SK-N-SH (cell line): Measurements from ENCODE around the gene SFRP5. TPM values are rescaled to one million over a fixed set of nuclear protein-coding genes. Genes with fewer than 3 reads are reported as not detected.

Source experiments
- CTCF ChIA-PET: fragments of 300-600, 350-600 bp; formaldehyde crosslinking; extraction: SDS; loops from one replicate; lab custom pipeline; 2021; lab: Yijun Ruan, JAX
- POLR2A ChIA-PET: fragments of 350-600 bp; sonication (Branson Sonifier 250); formaldehyde crosslinking; extraction: SDS; loops from one replicate; lab custom pipeline; 2020; ENCODE audit warnings: antibody characterized with exemption, inconsistent platforms; lab: Yijun Ruan, JAX
- DNase-seq: peaks from one replicate; pipeline ENCODE4 v3.0.0; 2012
- H2AFZ ChIP-seq: fragments of 200-600 bp; sonication (generic); 2 replicates; pipeline ENCODE4 v1.8.1; 2016; ENCODE audit warnings: antibody characterized with exemption, mild to moderate bottlenecking, low read depth
- H3F3A ChIP-seq: fragments of 200-600 bp; sonication (generic); replicated peaks from 2 replicates; pipeline ENCODE3; 2016; ENCODE audit warnings: antibody characterized with exemption, mild to moderate bottlenecking; ENCODE audit not compliant: insufficient read depth
- H3K27ac ChIP-seq, 2 experiments: fragments of 200-500 bp in 1 of 2; fragments of 200-600 bp in 1 of 2; sonication (Bioruptor generic) in 1 of 2; sonication (generic), shearing (Covaris generic) in 1 of 2; 2 replicates each; pipeline versions ENCODE4 v1.5.1 to v1.6.1; 2014 to 2016; ENCODE audit warnings: low read depth in 2 of 2, inconsistent platforms in 1 of 2, low read length in 1 of 2, mild to moderate bottlenecking in 1 of 2, mixed read lengths in 1 of 2
- H3K27me3 ChIP-seq: fragments of 200-600 bp; sonication (generic), shearing (Covaris generic); 2 replicates; pipeline ENCODE4 v1.6.1; 2016; ENCODE audit warnings: mixed run types; ENCODE audit not compliant: insufficient read depth
- H3K36me3 ChIP-seq, 2 experiments: fragments of 200-500 bp in 1 of 2; fragments of 200-600 bp in 1 of 2; sonication (Bioruptor generic) in 1 of 2; sonication (generic) in 1 of 2; replicated peaks in 1 of 2; 2 replicates each; pipeline versions ENCODE3 to v1.5.1; 2014 to 2016; ENCODE audit warnings: low read length in 1 of 2, mild to moderate bottlenecking in 1 of 2; ENCODE audit not compliant: insufficient read depth in 2 of 2, control insufficient read depth in 1 of 2
- H3K4me1 ChIP-seq, 2 experiments: fragments of 200-500 bp in 1 of 2; fragments of 200-600 bp in 1 of 2; sonication (Bioruptor generic) in 1 of 2; sonication (generic), shearing (Covaris generic) in 1 of 2; 2 replicates each; pipeline versions ENCODE4 v1.5.1 to v1.6.1; 2014 to 2016; ENCODE audit warnings: low read depth in 1 of 2, low read length in 1 of 2, mixed run types in 1 of 2; ENCODE audit not compliant: insufficient read depth in 2 of 2, control insufficient read depth in 1 of 2
- H3K4me2 ChIP-seq: fragments of 200-600 bp; sonication (generic), shearing (Covaris generic); 2 replicates; pipeline ENCODE4 v1.6.1; 2017; ENCODE audit warnings: mixed run types
- H3K4me3 ChIP-seq, 2 experiments: fragments of 200-500 bp in 1 of 2; fragments of 200-600 bp in 1 of 2; sonication (Bioruptor generic) in 1 of 2; sonication (generic), shearing (Covaris generic) in 1 of 2; 2 replicates each; pipeline versions ENCODE4 v1.5.1 to v1.8.1; 2014 to 2016; ENCODE audit warnings: low read depth in 2 of 2, inconsistent platforms in 1 of 2, low read length in 1 of 2, mild to moderate bottlenecking in 1 of 2, mixed read lengths in 1 of 2, moderate library complexity in 1 of 2
- H3K79me2 ChIP-seq: fragments of 200-600 bp; sonication (generic); 2 replicates; pipeline ENCODE4 v1.8.1; 2017; ENCODE audit warnings: mild to moderate bottlenecking; ENCODE audit not compliant: insufficient read depth
- H3K9ac ChIP-seq: fragments of 200-600 bp; sonication (generic); 2 replicates; pipeline ENCODE4 v1.6.1; 2017; ENCODE audit warnings: mixed run types
- H3K9me2 ChIP-seq: fragments of 200-600 bp; sonication (generic); 2 replicates; pipeline ENCODE4 v1.6.1; 2017; ENCODE audit warnings: mixed run types
- H3K9me3 ChIP-seq: fragments of 200-600 bp; sonication (generic); 2 replicates; pipeline ENCODE4 v1.6.1; 2017; ENCODE audit warnings: mixed run types, mild to moderate bottlenecking, moderate library complexity
- H4K20me1 ChIP-seq: fragments of 200-600 bp; sonication (generic); 2 replicates; pipeline ENCODE4 v1.6.1; 2017; ENCODE audit warnings: mild to moderate bottlenecking, mixed run types; ENCODE audit not compliant: insufficient read depth
- EP300 ChIP-seq, 2 experiments: IDR thresholded peaks; 2 replicates each; pipeline versions ENCODE4 v1.4.0 to v1.6.1; 2012; ENCODE audit warnings: borderline replicate concordance in 1 of 2, low read depth in 1 of 2, low read length in 1 of 2
- EZH2phosphoT487 ChIP-seq: fragments of 200-600 bp; sonication (generic); IDR thresholded peaks from 2 replicates; pipeline ENCODE4 v1.6.1; 2017; ENCODE audit warnings: low read depth, mixed run types, mild to moderate bottlenecking, antibody characterized with exemption, moderate library complexity, borderline replicate concordance
- FOXJ3 ChIP-seq: sonication (generic); formaldehyde crosslinking; IDR thresholded peaks from 2 replicates; pipeline ENCODE4 v1.5.1; 2020; ENCODE audit warnings: mild to moderate bottlenecking, missing genetic modification reagents
- FOXM1 ChIP-seq: IDR thresholded peaks from 2 replicates; pipeline ENCODE4 v1.4.0; 2012; ENCODE audit warnings: low read depth, mild to moderate bottlenecking
- GABPA ChIP-seq: IDR thresholded peaks from 2 replicates; pipeline ENCODE4 v1.4.0; 2012; ENCODE audit warnings: low read depth, mild to moderate bottlenecking
- IRF3 ChIP-seq: fragments of 150-350 bp; IDR thresholded peaks from 2 replicates; pipeline ENCODE4 v1.6.1; 2016; ENCODE audit warnings: mild to moderate bottlenecking, low read depth, low read length
- JUND ChIP-seq: IDR thresholded peaks from 2 replicates; pipeline ENCODE4 v1.4.0; 2012
- MXI1 ChIP-seq: IDR thresholded peaks from 2 replicates; pipeline ENCODE4 v1.6.1; 2012; ENCODE audit warnings: mild to moderate bottlenecking, low read depth, low read length, improper control_type of control experiment
- NRF1 ChIP-seq: IDR thresholded peaks from 2 replicates; pipeline ENCODE4 v1.6.1; 2012; ENCODE audit warnings: low read depth, mild to moderate bottlenecking, low read length
- RCOR1 ChIP-seq: fragments of 150-350 bp; IDR thresholded peaks from 2 replicates; pipeline ENCODE4 v1.6.1; 2017; ENCODE audit warnings: antibody characterized with exemption, low read length
- SMC3 ChIP-seq: IDR thresholded peaks from 2 replicates; pipeline ENCODE4 v1.6.1; 2012; ENCODE audit warnings: low read depth, low read length, improper control_type of control experiment
- TAF1 ChIP-seq: IDR thresholded peaks from 2 replicates; pipeline ENCODE4 v1.6.1; 2012; ENCODE audit warnings: low read depth, mild to moderate bottlenecking, low read length, moderate library complexity, borderline replicate concordance
- TEAD4 ChIP-seq: IDR thresholded peaks from 2 replicates; pipeline ENCODE4 v1.4.0; 2012; ENCODE audit warnings: mild to moderate bottlenecking, borderline replicate concordance; ENCODE audit not compliant: insufficient read depth
- USF1 ChIP-seq: IDR thresholded peaks from 2 replicates; pipeline ENCODE4 v1.4.0; 2012; ENCODE audit warnings: low read depth, borderline replicate concordance
- USF2 ChIP-seq: fragments of 150-350 bp; IDR thresholded peaks from 2 replicates; pipeline ENCODE4 v1.6.1; 2017; ENCODE audit warnings: antibody characterized with exemption, low read length, low read depth, borderline replicate concordance
- WGBS: methylation state at CpG from one replicate; pipeline ENCODE4 v1.1.6; 2017; ENCODE audit warnings: low lambda C conversion rate; 5-methylcytosine and 5-hydroxymethylcytosine counted together
- polyA plus RNA-seq, 3 experiments: library from polyadenylated mRNA; depleted of rRNA; stranded (reverse); fragments of >200 nt; gene quantifications; 2 replicates each; pipeline ENCODE4 v1.2.3, GENCODE V29; 2012
- TF ChIP-seq, protein P1 (sequence below): fragments of 200-600 bp; sonication (generic); IDR thresholded peaks from 2 replicates; pipeline ENCODE4 v1.6.1; 2017; ENCODE audit warnings: antibody characterized with exemption, mild to moderate bottlenecking, moderate library complexity

The SFRP5 gene
- polyA plus RNA-seq, 1 of the 3 experiments (the other 2 are of a cell fraction): not detected

DNA sequence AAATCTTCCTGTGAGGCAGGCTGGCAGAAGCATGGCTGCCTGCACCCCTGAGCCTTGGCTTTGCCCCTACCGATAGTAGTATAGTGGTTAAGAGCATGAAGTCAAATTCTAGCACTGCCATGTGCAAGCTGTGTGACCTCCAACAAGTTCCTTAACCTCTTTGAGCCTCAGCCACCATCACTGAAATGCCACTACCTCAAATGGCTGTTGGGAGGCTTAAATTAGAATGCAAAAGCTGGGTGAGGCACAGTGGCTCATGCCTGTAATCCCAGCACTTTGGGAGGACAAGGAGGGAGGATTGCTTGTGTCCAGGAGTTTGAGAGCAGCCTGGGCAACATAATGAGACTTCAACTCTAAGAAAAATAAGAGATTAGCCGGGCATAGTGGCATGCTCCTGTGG, 8.4 kb downstream of the SFRP5 start:
- 100% methylated on average over 2 of the region's 2 CpGs for WGBS
- Histone ChIP-seq H4K20me1 (no peaks in the 10 kb centered on the region), H3K27ac (no peak overlapping the region), H3K36me3 (peaks cover 4 to 27% of the 10 kb centered on the region in 2 experiments), H3K4me2 (no peak overlapping the region), H3K9me3 (no peaks in the 10 kb centered on the region), H3K27me3 (no peaks in the 10 kb centered on the region), H3F3A (no peaks in the 10 kb centered on the region), H3K9me2 (no peaks in the 10 kb centered on the region), H3K79me2 (no peaks in the 10 kb centered on the region), H3K4me1 (peaks cover 0 to 6% of the 10 kb centered on the region in 2 experiments; a peak in 1 of 4 replicates)
- no peak for DNase-seq
- POLR2A ChIA-PET: interaction anchor here (1.3 kb wide), 1 partner anchor 106 kb away, joined by 3 read pairs; no protein-coding TSS in a partner anchor
- CTCF ChIA-PET: interaction anchor here (0.8 to 13.8 kb wide), 7 partner anchors 9 to 282 kb away, joined by 3 to 162 read pairs (median 5); no protein-coding TSS in a partner anchor
- TF ChIP-seq EZH2phosphoT487 (no peak), GABPA (no peak), IRF3 (no peak), RCOR1 (no peak), USF1 (no peak), TAF1 (no peak), MXI1 (no peak), EP300 (IDR thresholded peaks at IDR 0.05; ENCODE audit: borderline replicate concordance in 1 of 2, low read depth in 1 of 2, low read length in 1 of 2) (no peak), NRF1 (no peak), FOXJ3 (no peak), SMC3 (no peak)
- TF ChIP-seq, protein P1, sequence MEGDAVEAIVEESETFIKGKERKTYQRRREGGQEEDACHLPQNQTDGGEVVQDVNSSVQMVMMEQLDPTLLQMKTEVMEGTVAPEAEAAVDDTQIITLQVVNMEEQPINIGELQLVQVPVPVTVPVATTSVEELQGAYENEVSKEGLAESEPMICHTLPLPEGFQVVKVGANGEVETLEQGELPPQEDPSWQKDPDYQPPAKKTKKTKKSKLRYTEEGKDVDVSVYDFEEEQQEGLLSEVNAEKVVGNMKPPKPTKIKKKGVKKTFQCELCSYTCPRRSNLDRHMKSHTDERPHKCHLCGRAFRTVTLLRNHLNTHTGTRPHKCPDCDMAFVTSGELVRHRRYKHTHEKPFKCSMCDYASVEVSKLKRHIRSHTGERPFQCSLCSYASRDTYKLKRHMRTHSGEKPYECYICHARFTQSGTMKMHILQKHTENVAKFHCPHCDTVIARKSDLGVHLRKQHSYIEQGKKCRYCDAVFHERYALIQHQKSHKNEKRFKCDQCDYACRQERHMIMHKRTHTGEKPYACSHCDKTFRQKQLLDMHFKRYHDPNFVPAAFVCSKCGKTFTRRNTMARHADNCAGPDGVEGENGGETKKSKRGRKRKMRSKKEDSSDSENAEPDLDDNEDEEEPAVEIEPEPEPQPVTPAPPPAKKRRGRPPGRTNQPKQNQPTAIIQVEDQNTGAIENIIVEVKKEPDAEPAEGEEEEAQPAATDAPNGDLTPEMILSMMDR: no peak
- TF ChIP-seq, all 33 proteins: peak for 0
- no peak overlapping the region for H3K9ac ChIP-seq
- H2AFZ ChIP-seq: no peak overlapping the region
- no peak overlapping the region for H3K4me3 ChIP-seq

- Histone ChIP-seq H3K4me1 (peaks cover 0 to 6% of the 10 kb centered on the region in 2 experiments; a peak in 1 of 4 replicates), H3K4me3 (no peak overlapping the region), H3F3A (no peaks in the 10 kb centered on the region), H3K4me2 (no peak overlapping the region), H3K27me3 (no peaks in the 10 kb centered on the region), H3K27ac (no peak overlapping the region), H3K9me3 (no peaks in the 10 kb centered on the region), H3K36me3 (peaks cover 4 to 28% of the 10 kb centered on the region in 2 experiments), H3K9ac (no peak overlapping the region), H3K79me2 (no peaks in the 10 kb centered on the region), H3K9me2 (no peaks in the 10 kb centered on the region), H2AFZ (no peak overlapping the region), H4K20me1 (no peaks in the 10 kb centered on the region)
- ChIA-PET POLR2A (interaction anchor here (0.6 to 1.3 kb wide), 3 partner anchors 8 to 109 kb away, joined by 3 read pairs; no protein-coding TSS in a partner anchor), CTCF (interaction anchor here (0.8 to 13.8 kb wide), 6 partner anchors 10 to 282 kb away, joined by 3 to 162 read pairs (median 4); no protein-coding TSS in a partner anchor)
- 98% methylated on average over 4 of the region's 5 CpGs for WGBS
- TF ChIP-seq JUND (no peak), FOXM1 (no peak), SMC3 (no peak), TEAD4 (no peak), USF2 (no peak)
- no peak for DNase-seq
These were observed 9.0 kb downstream of the SFRP5 start for GRCh38 chr10:97762816-97763215.
